Hematopoietic multipotent progenitor cell treated with erythropoietin and hydrocortisone succinate and interleukin-3 and kit ligand, for 4 days (in vitro differentiated cells): ENCODE measurements around the gene TRIOBP.
"Not testable (repeated sequence)": the region's sequence is repeated elsewhere in the genome, so short reads cannot be mapped to it uniquely, and the experiment has no call there.

Experiments used
- DNase-seq: peaks from one replicate; pipeline ENCODE4 v3.0.0-alpha.2; 2015

The TRIOBP gene

DNA sequence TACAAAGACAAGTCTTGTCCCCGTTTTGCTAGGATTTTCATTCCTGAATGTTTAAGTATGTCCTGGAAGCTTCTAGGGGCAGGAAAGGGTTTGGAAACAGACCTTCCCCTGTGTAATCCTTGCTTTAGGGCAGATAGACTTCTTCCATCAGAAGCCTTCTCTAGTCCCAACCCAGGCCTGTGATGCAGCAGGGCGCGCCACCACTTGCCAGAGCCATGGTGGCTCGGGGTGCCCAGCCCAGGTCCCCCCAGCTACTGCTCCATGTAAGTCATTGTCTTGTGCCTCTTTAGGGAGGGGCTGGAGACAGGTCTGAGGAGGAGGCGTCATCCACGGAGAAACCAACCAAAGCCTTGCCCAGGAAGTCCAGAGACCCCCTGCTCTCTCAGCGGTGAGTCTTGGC lies 6.4 kb upstream of the TRIOBP start:
- DNase-seq, result no peak

DNA sequence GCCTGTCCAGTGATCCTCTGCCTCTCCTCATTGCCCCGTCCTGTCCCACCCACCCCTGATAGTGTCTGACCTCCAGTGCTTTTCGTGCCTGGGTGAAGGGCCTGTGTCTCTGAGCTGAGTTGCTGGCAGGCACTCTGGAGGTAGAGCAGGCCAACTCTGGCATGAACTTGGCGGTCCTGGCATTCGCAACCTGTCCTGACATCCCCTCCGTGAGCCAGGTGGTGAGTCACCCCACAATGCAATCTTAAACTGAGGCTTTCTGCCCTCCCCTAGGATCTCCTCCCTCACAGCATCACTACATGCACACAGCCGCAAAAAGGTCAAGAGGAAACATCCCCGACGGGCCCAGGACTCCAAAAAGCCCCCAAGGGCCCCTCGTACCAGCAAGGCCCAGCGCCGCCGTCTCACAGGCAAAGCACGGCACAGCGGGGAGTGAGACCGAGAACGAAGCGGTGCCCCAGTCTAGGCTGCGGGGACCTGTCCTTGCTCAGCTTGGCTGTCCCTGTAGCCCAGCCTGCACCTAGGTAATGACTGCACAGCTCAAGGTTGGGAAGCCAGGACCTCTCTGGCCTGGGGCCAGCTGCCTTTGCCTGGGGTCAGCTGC lies 5.8 kb upstream of the TRIOBP start:
- no peak for DNase-seq

DNA sequence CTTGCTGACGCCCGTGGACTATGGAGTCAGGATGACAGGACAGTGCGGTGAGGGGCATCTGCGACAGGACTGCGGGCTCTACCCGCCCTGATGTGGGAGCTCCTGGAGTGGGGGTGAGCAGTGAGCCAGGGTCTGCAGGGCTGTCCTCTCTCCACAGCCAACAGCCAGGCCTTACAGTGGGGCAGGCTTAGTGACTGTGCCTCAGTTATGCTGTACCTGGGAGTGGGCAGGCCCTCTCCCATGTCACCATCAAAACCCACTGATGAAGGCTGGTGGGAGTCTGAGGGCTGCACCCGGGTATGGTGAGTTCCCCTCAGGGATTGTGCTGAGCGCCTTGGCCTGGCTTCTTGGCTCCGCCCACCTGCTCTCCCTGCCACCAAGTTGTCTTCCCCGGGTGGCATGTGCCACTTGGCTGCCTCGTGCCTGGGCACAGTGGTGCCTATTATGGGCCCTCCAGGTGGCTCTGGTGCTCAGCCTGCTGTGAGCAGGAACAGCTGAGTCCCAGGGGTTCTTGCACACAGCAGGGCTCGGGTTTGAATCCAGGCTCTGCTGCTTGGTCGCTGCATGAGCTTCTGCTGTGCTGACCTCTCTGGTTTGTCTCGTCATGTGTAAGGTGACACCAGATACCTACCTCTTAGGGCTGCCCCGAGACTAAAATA lies 4.1 kb upstream of the TRIOBP start:
- DNase-seq, result no peak

DNA sequence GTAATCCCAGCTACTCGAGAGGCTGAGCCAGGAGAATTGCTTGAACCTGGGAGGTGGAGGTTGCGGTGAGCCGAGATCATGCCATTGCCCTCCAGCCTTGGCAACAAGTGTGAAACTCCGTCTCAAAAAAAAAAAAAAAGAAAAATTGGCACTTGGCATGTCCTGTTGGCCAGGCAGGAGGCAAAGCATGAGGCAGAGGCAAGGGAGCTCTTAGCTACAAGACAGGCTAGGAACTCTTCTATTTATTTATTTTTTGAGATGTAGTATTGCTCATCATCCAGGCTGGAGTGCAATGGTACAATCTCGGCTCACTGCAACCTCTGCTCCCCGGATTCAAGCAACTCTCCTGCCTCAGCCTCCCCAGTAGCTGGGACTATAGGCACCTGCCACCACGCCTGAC lies 2.7 kb upstream of the TRIOBP start:
- not testable (repeated sequence) for DNase-seq

DNA sequence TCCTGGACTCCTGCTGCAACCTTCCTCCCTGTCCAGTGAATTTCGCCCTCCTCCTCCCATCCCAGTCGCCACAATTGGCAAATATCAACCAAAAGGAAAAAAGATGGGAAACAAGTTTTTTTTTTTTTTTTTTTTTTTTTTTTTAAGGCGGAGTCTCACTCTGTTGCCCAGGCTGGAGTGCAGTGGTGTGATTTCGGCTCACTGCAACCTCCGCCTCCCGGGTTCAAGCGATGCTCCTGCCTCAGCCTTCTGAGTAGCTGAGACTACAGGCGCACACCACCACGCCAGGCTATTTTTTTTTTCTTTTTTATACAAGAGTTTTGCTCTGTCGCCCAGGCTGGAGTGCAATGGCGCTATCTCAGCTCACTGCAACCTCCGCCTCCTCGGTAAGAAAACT lies 590 bp upstream of the TRIOBP start:
- not testable (repeated sequence) for DNase-seq

DNA sequence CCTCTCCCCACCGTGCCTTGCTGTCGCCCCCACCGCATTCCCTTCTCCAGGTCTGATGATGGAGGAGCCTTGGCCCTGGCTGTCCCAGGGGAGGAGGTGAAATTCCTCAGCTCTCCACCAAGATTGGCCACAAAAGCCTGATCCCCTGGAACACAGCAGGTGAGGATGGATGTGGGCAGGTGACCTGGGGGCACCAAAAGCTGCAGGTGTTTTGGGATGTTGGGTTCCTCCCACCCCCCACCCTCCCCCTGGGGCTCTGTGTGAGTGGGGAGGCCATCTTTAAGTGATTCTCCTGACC lies 639 bp downstream of the TRIOBP start:
- no peak for DNase-seq

DNA sequence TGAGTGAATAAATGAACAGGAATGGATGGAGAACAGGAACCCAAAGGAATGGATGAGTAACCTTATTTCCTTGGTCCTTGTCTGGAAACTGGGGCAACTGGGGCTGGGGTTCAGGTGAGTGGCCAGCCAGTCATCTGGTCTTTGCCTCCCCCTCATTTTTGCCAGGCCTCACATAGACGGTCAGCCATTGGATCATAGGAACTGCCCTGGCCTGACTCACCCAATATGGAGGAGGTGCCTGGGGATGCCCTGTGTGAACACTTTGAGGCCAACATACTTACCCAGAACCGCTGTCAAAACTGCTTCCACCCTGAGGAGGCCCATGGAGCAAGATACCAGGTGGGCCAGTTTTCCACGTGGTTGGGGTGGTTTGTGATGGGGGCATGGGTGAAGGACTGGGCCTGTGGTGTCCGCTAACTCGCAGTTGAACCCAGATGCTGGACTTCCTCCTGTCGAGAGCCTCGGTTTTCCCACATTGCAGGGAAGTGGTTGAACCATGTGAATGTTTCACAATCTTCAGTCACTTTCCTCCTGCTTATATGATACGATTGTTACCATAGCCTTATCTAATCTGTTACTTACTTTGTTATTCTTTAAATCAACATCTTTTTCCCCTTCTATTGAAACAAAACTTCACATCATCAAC lies 4.4 kb downstream of the TRIOBP start:
- peak; percentile 74 for DNase-seq

DNA sequence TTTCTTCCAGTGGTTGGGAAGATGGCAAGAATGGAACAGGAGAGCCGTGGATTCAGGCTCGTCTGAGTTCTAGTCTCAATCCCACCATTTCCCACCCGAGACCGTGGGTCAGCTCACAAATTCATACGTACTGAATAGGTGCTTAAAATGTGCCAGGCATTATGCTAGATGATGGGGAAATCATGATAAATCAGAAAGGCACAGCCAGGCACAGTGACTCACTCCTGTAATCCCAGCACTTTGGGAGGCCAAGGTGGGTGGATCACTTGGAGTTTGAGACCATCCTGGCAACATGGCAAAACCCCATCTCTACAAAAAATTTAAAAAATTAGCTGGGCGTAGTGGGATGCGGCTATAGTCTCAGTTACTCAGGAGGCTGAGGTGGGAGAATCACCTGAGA lies 7.1 kb downstream of the TRIOBP start:
- DNase-seq, result no peak

DNA sequence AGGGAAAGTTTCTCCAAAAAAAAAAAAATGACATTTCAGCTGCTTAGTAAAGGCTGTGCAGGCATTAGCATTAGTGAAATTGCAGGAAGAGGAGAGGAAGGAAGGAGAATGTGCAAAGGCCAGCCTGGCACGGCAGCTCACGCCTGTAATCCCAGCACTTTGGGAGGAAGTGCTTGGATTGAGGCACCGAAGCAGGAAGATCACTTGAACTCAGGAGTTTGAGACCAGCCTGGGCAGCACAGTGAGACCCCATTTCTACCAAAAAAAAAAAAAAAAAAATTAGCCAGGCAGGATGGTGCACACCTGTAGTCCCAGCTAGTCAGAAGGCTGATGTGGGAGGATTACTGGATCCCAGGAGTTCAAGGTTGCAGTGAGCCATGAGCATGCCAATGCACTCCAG lies 7.8 kb downstream of the TRIOBP start:
- no peak for DNase-seq

DNA sequence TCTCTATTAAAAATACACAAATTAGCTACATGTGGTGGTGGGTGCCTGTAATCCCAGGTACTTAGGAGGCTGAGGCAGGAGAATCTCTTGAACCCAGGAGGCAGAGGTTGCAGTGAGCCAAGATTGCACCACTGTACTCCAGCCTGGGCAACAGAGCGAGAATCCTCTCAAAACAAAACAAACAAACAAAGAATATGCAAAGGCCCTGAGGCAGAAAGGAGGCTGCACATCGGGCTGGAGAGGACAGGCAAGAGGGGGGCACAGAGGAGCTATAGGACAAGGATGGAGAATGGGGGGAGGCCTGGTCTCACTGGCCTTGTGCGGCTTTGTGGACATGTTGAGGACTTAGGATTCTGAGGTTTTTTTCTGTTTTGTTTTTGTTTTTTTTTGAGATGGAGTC lies 8.4 kb downstream of the TRIOBP start:
- no peak for DNase-seq

DNA sequence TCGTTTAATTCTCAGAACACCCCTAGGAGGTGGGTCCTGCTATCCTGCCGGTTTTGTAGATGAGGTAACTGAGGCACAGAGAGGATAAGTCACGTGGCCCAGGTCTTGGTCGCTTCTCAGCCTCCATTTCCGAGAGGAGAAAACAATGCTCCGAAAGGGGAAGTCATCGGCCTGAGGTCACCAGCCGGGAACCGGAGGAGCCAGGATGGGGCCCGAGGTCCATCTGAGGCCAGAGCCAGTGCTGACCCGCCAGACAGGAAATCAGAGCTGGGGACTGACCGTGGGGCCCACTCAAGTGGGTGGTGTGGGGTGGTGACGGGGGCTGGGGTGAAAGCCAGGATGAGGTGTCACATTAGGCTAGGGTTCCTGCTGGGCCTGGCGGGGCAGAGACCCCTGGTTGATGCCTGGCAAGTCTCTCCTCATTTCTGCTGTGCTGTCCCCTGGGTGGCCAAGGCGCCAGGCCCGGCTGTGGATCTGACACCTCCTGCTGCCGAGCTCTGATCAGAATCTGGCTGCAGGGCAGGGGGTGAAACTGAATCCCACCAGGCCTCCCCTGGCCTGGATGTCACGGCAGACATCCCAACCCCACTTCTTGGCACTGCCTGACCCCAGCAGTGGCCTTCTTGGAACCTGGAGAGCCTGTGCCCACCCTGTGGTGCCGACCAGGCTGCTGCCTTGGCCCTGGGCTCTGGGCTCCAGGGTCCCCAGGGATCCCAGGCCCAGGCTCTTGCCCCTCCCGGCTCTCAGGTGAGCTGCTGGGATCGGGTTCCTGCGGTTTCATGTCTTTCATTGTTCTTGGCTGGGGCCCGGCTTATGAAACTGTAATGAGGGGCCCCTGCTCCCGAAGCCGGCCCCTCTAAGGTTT lies 12.0 kb downstream of the TRIOBP start:
- DNase-seq, result peak; percentile 18

DNA sequence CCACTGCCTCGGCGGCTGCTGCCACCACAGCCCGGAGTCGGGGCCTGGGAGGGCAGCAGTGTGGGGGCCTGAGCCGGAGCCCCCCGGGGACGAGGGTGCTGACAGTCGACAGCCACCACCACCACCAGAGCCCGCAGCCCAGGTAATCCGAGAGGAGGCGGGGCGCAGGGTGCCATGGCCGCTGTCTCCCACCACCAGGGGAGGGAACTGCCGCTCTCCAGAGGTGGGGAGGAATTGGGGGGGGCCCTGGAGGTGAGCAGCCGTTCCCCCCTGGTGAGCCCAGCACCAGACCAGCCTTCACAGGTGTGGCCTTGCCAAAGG lies 12.6 kb downstream of the TRIOBP start:
- no peak for DNase-seq

DNA sequence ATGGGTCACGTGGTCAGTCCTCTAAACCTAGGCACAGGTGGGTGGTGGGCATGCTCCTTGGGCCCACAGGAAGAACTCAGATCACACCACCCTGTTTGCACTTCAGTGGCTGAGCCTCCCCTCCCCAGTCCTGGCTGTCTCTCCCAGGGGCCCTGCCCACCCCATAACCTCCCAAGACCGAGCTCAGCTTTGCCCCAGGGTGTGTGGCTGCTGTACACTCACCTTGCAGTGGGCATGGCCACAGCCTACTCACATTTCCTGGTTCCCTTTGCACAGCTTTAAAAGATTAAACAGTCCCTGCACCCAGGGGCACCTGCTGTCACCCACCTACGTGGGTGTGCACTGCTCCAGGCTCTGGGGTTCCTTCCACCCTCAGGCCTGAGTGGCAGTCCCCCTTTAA lies 13.8 kb downstream of the TRIOBP start:
- no peak for DNase-seq

DNA sequence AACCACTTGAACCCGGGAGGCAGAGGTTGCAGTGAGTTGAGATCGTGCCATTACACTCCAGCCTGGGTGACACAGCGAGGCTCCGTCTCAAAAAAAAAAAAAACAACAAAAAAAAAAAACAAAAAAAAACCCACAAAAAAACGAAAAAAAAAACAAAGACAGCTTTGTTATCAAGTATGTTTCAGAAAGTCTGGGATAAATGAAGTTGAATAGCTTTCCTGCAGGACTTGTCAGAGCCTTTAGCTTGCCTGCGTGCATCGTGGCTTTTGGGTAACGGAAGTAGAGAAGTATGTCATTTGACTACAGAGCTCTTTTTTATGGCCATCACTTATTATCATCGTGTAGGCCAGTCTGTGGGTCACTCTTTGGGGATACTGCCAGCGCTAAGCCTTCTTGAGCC lies 14.6 kb downstream of the TRIOBP start:
- DNase-seq, result no peak

DNA sequence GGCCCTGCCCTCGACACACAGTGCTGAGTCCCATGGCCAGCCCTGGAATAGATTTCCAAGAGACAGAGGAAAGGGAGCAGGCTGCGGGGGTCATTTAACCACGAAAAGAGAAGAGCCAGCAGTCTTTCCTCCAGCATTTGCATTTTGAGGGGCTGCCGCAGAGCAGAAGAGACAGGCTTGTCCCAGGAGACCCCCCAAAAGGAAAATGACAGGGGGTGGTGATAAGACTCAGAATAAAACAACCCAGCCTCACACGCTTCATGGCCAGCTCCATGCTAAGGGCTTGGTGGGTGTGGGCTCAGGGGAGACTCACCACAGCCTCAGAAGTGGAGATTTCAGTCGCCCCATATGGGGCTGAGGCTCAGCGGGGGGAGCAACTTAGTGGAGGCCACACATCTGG lies 16.9 kb downstream of the TRIOBP start:
- DNase-seq, result no peak

DNA sequence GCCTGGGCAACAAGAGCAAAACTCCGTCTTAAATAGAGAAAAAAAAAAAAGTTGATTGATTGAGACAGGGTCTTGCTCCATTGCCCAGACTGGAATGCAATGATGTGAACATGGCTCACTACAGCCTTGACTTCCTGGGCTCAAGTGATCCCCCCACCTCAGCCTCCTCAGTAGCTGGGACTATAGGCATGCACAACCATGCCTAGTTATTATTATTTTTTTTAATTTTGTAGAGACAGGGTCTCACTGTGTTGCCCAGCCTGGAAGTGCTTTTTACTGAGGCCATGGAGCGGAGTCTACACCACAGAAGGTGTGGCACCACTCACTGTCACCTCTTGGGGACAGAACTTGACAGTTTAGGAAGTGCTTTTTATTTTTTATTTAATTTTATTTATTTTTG lies 17.8 kb downstream of the TRIOBP start:
- DNase-seq, result no peak

DNA sequence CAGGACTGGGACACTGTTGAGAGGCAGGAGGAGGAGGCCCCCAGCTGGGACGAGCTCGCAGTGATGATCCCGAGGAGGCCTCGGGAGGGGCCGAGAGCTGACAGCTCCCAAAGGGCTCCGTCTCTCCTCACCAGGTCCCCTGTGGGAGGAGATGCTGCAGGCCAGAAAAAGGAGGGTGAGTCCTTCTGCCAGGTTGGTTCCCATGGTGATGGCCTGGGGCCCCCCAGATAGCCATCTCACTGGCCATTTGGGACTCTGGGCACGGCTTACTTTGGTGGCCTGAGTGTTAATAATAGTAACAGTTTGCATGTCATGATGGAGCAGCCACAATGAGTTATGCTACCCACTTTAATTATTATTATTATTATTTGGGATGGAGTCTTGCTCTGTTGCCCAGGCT lies 18.9 kb downstream of the TRIOBP start:
- no peak for DNase-seq

DNA sequence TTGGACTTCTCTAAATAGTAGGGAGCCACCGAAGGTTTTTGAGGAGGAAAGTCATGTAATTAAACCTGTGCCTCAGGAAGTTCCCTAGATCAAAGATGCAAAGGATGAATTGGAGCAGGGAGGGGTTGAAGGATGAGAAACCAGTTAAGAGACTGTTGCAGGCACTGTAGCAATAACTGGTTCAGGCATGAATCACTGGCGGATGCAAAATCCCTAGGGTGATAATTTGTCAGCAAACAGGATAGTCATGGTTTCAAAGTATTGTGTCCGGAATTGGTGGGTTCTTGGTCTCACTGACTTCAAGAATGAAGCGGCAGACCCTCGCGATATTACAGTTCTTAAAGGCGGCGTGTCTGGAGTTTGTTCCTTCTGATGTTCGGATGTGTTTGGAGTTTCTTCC lies 19.9 kb downstream of the TRIOBP start:
- DNase-seq, result no peak

DNA sequence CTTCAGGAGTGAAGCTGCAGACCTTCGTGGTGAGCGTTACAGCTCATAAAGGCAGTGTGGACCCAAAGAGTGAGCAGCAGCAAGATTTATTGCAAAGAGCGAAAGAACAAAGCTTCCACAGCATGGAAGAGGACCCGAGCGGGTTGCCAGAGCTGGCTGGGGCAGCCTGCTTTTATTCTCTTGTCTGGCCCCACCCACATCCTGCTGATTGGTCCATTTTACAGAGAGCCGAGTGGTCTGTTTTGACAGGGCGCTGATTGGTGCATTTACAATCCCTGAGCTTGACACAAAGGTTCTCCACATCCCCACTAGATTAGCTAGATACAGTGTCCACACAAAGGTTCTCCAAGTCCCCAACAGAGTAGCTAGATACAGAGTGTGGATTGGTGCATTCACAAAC lies 20.4 kb downstream of the TRIOBP start:
- not testable (repeated sequence) for DNase-seq

DNA sequence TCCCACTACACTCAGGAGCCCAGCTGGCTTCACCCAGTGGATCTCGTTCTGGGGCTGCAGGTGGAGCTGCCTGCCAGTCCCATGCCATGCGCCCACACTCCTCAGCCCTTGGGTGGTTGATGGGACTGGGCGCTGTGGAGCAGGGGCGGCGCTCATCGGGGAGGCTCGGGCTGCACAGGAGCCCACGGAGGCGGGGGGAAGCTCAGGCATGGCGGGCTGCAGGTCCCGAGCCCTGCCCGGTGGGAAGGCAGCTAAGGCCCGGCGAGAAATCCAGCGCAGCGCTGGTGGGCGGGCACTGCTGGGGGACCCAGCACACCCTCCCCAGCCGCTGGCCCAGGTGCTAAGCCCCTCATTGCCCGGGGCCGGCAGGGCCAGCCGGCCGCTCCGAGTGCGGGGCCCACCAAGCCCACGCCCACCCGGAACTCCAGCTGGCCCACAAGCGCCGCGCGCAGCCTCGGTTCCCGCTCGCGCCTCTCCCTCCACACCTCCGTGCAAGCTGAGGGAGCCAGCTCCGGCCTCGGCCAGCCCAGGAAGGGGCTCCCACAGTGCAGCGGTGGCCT lies 21.0 kb downstream of the TRIOBP start:
- not testable (repeated sequence) for DNase-seq

DNA sequence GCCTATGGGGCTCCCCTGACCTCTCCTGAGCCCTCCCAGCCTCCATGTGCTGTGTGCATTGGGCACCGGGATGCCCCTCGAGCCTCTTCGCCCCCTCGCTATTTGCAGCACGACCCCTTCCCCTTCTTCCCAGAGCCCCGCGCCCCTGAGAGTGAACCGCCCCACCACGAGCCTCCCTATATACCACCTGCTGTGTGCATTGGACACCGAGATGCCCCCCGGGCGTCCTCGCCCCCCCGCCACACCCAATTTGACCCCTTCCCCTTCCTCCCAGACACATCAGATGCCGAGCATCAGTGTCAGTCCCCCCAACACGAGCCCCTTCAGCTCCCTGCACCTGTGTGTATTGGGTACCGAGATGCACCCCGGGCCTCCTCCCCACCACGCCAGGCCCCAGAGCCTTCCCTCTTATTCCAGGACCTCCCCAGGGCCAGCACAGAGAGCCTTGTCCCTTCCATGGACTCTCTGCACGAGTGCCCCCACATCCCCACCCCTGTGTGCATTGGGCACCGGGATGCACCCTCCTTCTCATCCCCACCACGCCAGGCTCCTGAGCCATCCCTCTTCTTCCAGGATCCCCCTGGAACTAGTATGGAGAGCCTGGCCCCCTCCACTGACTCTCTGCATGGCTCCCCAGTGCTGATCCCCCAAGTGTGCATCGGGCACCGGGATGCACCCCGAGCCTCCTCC lies 28.8 kb downstream of the TRIOBP start:
- DNase-seq, result no peak

DNA sequence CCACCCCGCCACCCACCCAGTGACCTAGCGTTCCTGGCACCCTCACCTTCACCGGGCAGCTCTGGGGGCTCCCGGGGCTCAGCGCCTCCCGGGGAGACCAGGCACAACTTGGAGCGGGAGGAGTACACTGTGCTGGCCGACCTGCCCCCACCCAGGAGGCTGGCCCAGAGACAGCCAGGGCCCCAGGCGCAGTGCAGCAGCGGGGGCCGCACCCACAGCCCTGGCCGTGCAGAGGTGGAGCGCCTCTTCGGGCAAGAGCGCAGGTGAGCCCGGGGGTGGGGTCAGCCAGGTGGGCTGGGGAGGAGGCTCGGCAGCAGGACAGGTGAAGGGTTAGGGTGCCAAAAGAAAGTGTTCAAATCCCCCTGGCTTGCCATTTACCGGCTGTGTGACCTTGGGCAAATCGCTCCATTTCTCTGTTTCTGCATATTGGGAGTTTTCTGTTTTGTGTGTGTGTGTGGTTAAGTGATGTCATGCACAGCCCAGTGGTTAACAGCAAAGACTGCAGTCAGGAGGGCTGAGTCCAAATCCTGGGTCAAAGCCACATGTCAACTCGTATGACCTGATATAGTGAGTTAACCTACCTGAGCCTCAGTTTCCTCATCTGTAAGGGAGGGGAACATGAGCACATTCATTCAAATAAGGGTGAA lies 29.5 kb downstream of the TRIOBP start:
- peak; percentile 69 for DNase-seq

DNA sequence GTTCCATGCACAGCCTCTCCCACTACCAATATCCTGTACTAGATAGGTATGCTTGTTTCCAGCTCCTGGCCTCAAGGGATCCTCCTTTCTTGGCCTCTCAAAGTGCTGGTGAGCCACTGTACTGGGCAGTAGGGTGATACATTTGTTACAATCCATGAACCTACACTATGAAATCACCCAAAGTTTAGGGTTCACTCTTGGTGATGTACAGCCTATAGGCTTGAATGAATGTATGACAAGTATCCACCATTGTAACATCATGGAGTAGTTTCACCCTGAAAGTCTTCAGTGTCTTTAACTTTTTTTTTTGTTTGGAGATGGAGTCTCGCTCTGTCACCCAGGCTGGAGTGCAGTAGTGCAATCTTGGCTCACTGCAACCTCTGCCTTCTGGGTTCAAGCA lies 31.8 kb downstream of the TRIOBP start:
- DNase-seq, result no peak
